NT2/D1 (cell line): ENCODE measurements around the gene XRN1.

Experiments used
- SUZ12 ChIP-seq: IDR thresholded peaks from 2 replicates; pipeline ENCODE4 v1.6.1; 2011; ENCODE audit not compliant: insufficient read length, insufficient read depth; ENCODE audit errors: extremely low read depth
- YY1 ChIP-seq: IDR thresholded peaks from 2 replicates; pipeline ENCODE4 v1.6.1; 2011; ENCODE audit not compliant: insufficient read length, insufficient read depth
- ZNF274 ChIP-seq: IDR thresholded peaks from 2 replicates; pipeline ENCODE4 v1.6.1; 2011; ENCODE audit warnings: mild to moderate bottlenecking, low read depth, low read length

DNA sequence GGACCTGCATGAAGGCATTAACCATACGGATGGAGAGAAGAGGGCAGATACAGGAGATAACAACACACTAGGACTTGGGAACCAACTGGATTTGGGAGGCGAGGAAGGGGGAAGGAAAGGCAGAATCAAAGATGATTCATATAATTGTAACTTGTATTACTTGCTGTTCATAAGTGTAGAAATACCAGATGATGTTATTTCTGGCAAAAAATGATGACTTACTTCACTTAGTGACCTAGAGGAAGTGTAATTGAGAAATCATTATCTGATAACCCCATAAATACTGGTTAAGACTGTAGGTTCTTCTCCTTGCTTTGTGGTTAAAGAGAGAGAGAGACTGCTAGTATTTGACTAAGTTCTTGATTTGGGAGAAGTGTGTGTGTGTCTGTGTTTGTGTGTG lies 172.0 kb downstream of the XRN1 start:
- TF ChIP-seq ZNF274 (no peak), SUZ12 (no peak), YY1 (no peak)
